Stimulated activated CD4-positive, alpha-beta T cell treated with anti-CD3 and anti-CD28 coated beads, Interleukin-4, amount 100 ng/mL, for 24 hours (primary cell): Measurements from ENCODE around the gene NEDD8.

ENCODE experiments used
- DNase-seq: peaks from one replicate; pipeline ENCODE4 v3.0.0-alpha.2; 2020

The NEDD8 gene

GRCh38 chr14:24194186-24194872, 37.8 kb downstream of the NEDD8 start:
- no peak for DNase-seq

- DNase-seq = no peak
Observed at GRCh38 chr14:24192933-24193332, 39.2 kb downstream of the NEDD8 start.

- DNase-seq = no peak
Observed at GRCh38 chr14:24190416-24190815, 41.8 kb downstream of the NEDD8 start.

DNA sequence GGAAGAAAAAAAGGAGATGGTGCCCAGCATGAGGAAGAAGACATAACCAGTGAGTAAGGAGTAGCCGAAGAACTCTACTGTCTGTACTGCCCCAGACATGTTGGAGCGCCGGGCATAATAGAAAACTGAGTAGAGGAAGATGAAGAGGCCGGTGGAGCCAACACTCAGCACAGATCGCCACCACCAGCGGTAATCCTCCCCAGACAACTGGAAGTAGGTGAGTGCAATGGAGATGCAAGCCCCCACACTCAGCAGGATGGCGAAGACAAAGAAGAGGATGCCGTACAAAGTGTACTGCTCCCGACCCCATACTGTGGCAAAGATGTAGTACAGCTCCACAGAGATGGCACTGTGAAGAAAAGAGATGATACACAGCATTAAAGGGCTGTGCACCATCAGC, 42.7 kb downstream of the NEDD8 start:
- no peak for DNase-seq

DNA sequence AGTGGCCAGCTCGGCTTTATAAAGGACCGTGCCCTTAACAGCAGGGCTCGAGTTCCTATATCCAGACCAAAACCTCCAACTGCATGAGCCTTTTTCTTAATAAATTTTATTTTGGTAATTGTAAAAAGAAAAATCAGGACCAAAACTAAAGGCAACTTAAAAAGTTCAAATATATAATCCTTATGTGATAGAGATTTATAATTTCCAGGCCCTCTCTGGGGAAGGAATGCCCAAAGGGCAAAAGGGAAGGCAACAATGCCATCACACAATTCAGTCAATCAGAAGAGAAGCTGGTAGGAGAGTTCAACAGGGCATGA, 43.1 kb downstream of the NEDD8 start:
- no peak for DNase-seq

DNA sequence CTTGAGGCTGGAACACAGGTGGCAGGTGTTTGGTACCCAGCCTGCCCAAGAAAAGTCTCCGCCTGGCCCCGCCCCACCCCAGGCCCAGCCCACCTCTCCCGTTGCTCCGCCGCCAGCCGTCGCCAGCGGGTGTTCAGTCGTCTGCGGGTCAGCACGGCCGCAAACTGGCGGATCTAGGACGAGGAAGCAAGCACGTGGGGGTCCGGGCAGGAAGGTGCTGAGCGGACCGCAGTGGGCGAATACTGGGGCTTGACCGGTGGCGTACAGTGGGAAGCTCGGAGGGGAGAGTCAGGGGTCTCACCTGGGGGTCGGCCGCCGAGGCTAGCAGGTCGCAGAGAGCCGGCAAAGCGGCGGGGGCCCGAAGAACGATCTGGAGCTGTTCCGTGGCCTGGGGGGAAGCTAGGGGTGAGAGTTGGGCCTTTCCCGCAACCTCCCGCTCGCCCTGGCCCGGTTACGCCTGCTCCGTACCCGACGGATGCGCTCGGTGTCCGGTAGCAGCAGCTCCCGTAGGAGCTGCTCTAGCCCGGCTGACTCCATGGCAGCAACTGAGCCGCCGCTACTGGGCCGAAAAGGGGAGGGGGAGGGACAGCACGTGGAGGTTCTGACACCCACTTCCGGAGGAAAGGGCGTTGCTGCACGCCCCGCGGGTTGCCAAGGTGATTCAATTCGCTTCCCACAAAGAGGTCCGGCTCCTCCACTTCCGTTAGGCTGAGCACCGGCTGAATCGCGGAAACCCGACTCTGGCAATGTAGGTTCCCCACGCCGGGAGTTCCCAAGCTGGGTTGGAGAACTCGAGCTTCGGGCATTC, 43.7 kb downstream of the NEDD8 start, which contains the start of gene IPO4:
TSS of gene IPO4 (minus strand) at position 566 of the 808 bp plus-strand sequence. CDS start at position 537, 29 bp downstream.
- peak; percentile 97 for DNase-seq

DNA sequence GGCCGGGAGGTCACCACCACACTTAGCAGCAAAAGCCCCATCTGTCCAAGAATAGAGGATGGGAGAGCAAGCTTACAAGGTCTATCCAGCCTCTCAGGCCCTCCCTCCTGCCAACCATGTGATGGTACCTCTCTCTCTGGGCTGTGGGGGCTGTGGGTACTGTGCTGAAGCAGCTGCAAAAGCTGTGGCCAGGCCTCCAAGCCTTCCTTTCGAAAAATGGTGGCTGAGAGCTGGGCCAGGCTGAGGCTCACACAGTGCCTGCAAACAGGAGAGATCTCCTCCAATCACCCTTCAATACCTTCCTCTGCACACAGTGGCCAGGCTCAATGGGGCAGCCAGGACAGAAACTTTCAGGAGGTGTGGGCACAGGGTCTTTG, 44.6 kb downstream of the NEDD8 start:
- no peak for DNase-seq

DNA sequence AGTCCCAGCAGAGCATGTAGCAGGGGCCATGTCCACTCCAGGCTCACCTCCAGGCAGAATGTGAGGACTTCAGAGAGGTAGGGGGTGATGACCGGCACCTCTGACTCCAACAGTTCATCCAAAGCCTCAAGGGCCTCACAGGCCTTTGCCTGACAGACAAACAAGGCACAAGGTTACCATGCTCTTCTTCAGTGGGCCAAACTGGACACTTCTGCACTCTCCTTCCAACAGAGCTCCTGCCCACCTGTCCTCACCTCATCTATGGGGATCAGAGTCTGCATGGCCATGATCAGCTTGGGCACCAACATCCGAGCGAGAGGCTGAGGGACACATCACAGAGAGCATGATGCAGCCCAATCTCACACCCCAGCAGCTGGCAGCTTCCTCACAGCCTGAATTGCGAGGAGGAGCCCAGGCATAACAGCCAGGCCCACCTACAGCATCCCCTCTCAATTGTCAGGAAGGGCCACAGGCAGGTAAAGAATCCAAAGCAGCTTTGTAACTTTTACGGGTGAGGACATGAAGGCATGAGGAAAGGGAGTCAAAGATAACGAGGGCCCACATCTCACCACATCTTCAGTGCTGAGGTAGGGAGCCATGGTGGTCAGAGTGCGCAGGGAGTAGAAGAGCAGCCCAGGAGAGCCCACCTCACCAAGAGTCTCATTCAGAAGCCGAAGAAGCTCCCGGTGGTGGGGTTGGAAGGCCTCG, 45.2 kb downstream of the NEDD8 start:
- DNase-seq = no peak

DNA sequence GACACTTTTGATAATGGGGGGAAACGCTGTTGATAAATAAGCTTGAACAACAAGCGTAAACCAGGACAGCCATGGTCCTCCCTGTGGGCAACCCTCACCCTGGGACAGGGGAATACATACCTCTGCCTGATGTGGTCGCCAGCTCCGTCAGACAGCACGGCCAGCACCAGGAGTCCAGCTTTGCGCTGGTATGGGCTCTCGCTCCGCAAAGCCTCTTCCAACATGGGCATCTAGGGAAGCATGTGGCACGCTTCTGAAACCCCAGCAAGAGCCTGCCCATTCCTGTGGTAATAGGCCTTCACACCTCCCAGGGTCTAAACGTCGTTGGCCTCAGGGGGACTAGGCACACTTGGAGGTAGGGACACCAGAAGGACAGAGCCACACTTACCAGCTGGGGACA, 46.4 kb downstream of the NEDD8 start:
- DNase-seq = no peak

GRCh38 chr14:24185026-24185425, 47.1 kb downstream of the NEDD8 start:
- DNase-seq = no peak

DNA sequence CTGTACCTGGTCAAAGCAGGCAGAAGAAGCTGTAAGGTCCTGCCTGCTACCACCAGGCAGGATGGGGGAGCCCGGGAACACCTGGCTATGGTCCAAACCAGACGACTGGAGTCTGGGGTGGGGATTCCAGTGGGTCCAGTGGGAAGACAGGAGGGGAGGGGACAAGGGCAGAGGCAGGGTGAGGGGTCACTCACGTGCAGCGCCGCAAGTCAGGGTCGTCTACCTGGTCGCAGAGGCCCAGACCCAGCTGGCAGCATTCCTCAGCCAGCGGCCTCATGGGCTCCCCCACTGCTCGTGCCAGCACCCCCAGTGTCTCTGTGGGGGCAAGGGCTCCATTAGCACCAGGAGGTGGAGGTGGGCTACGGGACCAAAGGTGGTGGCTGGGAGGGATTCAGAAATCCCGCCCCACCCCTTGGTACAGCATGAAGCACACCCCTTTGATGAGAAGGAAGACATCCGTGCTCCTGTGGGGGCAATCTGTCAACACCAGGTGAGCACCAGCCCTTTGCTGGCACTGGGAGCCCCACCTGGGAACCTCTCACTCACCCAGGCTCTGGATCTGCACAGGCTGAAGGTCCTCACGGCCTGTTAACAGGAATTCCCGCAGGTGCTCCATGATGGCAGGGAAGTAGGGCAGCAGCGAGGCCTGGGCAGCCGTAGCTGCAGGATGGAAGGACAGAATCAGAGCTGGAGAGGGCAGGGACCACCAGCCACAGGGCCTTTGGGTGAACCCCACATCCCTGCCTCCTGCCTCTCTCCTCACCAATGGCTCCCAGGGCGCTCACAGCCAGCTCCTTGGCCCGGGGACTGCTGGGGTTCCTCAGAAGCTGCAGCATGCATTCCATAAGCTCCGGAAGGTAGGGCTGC, 47.8 kb downstream of the NEDD8 start:
- no peak for DNase-seq

GRCh38 chr14:24183014-24183481, 49.1 kb downstream of the NEDD8 start:
- no peak for DNase-seq

- DNase-seq = no peak
Observed at GRCh38 chr14:24182110-24182882, 49.9 kb downstream of the NEDD8 start.

DNA sequence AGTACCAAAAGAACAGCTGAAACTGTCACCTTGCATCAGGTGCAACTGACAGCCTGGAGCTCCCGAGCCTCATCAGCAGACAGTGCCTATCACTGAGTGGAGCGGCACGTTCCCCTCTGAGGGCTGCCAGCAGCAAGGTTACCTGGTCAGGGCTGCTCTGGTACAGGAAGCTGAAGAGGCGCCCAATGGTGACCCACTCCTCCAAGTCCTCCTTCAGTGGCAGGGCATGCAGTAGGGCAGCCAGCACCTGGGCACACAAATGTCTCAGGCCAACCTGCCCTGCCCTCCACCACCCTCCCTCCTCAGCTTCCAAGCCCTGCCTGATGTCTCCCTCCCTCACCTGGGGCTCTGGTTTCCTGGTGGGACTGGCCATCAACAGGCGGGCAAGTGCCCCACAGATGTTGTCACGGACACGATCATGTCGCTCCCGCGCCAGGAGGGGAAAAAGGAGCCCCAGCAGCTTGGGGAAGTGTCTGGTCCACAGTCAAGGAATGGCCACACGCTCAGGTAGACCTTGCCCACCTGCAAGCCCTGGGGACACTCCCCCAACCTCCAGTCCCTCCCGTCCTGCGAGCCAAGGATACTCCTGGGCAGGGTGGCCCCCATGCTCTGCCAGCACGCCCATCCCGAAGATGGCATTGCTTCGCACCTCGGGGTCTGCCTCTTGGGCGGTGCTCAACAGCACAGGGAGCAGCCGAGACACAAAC, 50.6 kb downstream of the NEDD8 start:
- DNase-seq = no peak

- no peak for DNase-seq
Observed at GRCh38 chr14:24179961-24180796, 52.0 kb downstream of the NEDD8 start.

- no peak for DNase-seq
Observed at GRCh38 chr14:24179294-24179960, 52.7 kb downstream of the NEDD8 start.

DNA sequence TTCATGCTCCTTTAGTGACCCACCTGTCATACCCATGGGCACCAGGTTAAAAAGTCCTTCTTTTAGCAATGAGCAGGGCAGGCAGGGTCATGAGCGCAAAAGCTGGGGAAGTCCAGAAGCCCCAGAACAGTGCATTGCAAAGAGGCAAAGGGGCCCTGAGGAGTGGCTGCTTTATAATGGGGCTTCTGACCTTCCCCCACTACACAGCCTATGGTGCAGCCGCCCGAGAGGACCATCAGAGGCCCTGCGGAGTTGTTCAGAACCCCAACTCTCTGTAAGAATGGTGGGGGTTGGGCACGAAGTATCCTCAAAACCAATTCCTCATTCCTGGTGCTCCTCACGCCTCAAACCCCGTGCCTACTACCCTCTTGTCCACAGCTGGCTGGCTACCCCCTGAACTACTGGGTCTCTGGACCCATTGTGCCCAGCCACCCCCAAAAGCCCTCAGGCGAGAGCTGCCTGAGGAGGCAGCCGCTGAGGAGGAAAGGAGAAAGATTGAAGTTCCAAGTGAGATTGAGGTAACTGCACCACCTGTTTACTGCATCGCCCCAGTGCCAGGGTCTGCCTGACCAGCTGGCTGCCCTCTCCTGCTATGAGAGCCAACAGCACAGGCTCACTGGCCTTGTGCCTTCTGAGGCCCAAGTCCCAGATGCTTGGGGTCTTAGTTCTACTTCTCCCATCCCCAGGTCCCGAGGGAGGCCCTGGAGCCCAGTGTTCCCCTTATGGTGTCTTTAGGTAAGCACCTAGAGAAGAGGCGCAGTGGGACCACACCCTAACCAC, 53.6 kb downstream of the NEDD8 start:
- DNase-seq = no peak

GRCh38 chr14:24177891-24178290, 54.3 kb downstream of the NEDD8 start:
- no peak for DNase-seq
